ENCODE results near the gene ATP9A. TPM values are rescaled to one million over a fixed set of nuclear protein-coding genes. Genes with fewer than 3 reads are reported as not detected.
A peak's percentile ranks its signal among the peaks of the same experiment; 100 is the strongest.
"Not testable (repeated sequence)": the region's sequence is repeated elsewhere in the genome, so short reads cannot be mapped to it uniquely, and the experiment has no call there.

Gene ATP9A
- total and polyA plus RNA-seq, 2 donors (not counting 1 experiment from before 2014, with no cell fraction given), result 23.3 to 96.3 TPM

DNA sequence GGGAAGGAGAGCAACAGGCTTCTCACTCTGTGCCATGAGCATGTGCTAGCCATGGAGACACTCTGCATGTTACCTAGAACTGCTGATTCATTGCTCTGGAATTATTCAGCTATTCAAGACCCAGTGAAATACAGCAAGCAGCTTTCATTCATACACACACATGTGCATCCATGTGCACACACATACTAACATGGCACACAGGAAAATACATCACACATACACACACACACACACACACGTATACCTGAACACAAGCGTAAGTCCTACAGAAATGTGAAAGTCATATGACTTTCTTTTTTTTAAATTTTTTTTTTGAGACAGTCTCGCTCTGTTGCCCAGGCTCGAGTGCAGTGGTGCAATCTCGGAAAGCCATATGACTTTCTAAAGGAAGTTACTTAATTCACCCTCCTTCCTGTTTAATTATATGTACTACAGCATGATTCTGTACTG is 117.5 kb downstream of the ATP9A start:
- Histone ChIP-seq H3K4me3 (replicated peaks in 1 of 4; ENCODE audit: control extremely low read depth in 1 of 4, insufficient read depth in 1 of 4, low read depth in 3 of 4, low read length in 4 of 4) (no peak overlapping the region), H3K27me3 (ENCODE audit: control insufficient read depth, insufficient read depth, low read length) (no peaks in the 10 kb centered on the region), H4K20me1 (ENCODE audit: control insufficient read depth, extremely low read depth, insufficient read depth, low read length) (no peaks in the 10 kb centered on the region), H3K9ac (ENCODE audit: insufficient read depth, low read length) (no peak overlapping the region), H3K4me2 (ENCODE audit: extremely low read depth, insufficient read depth, low read length) (no peak overlapping the region), H3K9me3 (ENCODE audit: control insufficient read depth, insufficient read depth, low read depth, low read length) (no peaks in the 10 kb centered on the region), H2AFZ (ENCODE audit: low read length) (no peak overlapping the region), H3K36me3 (ENCODE audit: control insufficient read depth, insufficient read depth, low read length) (no peaks in the 10 kb centered on the region), H3K79me2 (ENCODE audit: control insufficient read depth, insufficient read depth, low read length) (no peaks in the 10 kb centered on the region), H3K4me1 (ENCODE audit: control insufficient read depth, extremely low read depth, insufficient read depth, low read length) (peaks cover 2% of the 10 kb centered on the region), H3K27ac (ENCODE audit: insufficient read depth, low read length) (no peak overlapping the region)
- DNase-seq (ENCODE audit: low read depth in 2 of 2), result peak; percentile 60 to 68
- TF ChIP-seq, protein P1, sequence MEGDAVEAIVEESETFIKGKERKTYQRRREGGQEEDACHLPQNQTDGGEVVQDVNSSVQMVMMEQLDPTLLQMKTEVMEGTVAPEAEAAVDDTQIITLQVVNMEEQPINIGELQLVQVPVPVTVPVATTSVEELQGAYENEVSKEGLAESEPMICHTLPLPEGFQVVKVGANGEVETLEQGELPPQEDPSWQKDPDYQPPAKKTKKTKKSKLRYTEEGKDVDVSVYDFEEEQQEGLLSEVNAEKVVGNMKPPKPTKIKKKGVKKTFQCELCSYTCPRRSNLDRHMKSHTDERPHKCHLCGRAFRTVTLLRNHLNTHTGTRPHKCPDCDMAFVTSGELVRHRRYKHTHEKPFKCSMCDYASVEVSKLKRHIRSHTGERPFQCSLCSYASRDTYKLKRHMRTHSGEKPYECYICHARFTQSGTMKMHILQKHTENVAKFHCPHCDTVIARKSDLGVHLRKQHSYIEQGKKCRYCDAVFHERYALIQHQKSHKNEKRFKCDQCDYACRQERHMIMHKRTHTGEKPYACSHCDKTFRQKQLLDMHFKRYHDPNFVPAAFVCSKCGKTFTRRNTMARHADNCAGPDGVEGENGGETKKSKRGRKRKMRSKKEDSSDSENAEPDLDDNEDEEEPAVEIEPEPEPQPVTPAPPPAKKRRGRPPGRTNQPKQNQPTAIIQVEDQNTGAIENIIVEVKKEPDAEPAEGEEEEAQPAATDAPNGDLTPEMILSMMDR (conservative IDR thresholded peaks at IDR 0.05 in 1 of 2, IDR thresholded peaks at IDR 0.05 in 1 of 2; ENCODE audit: low read depth in 1 of 2, low read length in 2 of 2), result no peak
- no peak for TF ChIP-seq EZH2 (IDR thresholded peaks at IDR 0.05; ENCODE audit: low read length, missing control alignments)

DNA sequence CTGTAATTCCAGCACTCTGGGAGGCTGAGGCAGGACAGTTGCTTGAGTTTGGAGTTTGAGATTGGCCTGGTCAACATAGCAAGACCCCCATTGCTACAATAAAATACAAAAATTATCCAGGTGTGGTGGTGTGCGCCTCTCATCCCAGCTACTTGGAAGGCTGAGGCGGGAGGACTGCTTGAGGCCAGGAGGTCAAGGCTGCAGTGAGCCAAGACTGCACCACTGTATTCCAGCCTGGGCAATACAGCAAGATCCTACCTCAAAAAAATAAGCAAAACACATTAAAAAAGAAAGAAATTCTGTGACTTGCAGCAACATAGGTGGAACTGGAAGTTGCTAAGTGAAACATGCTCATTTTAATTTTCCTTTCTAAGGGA is 119.6 kb downstream of the ATP9A start:
- no peak overlapping the region for H3K4me2 ChIP-seq (ENCODE audit: extremely low read depth, insufficient read depth, low read length)
- H3K4me3 ChIP-seq (replicated peaks in 1 of 4; ENCODE audit: control extremely low read depth in 1 of 4, insufficient read depth in 1 of 4, low read depth in 3 of 4, low read length in 4 of 4), result no peak overlapping the region
- H3K4me1 ChIP-seq (ENCODE audit: control insufficient read depth, extremely low read depth, insufficient read depth, low read length), result peaks cover 2% of the 10 kb centered on the region
- no peaks in the 10 kb centered on the region for H3K9me3 ChIP-seq (ENCODE audit: control insufficient read depth, insufficient read depth, low read depth, low read length)
- no peak for DNase-seq (ENCODE audit: low read depth in 2 of 2)
- no peak overlapping the region for H3K9ac ChIP-seq (ENCODE audit: insufficient read depth, low read length)
- H3K79me2 ChIP-seq (ENCODE audit: control insufficient read depth, insufficient read depth, low read length), result no peaks in the 10 kb centered on the region
- no peaks in the 10 kb centered on the region for H3K36me3 ChIP-seq (ENCODE audit: control insufficient read depth, insufficient read depth, low read length)
- H2AFZ ChIP-seq (ENCODE audit: low read length), result no peak overlapping the region
- H4K20me1 ChIP-seq (ENCODE audit: control insufficient read depth, extremely low read depth, insufficient read depth, low read length), result no peaks in the 10 kb centered on the region
- TF ChIP-seq, protein P1 (conservative IDR thresholded peaks at IDR 0.05 in 1 of 2, IDR thresholded peaks at IDR 0.05 in 1 of 2; ENCODE audit: low read depth in 1 of 2, low read length in 2 of 2), result no peak
- TF ChIP-seq EZH2 (IDR thresholded peaks at IDR 0.05; ENCODE audit: low read length, missing control alignments), result no peak
- H3K27me3 ChIP-seq (ENCODE audit: control insufficient read depth, insufficient read depth, low read length), result no peaks in the 10 kb centered on the region
- no peak overlapping the region for H3K27ac ChIP-seq (ENCODE audit: insufficient read depth, low read length)

DNA sequence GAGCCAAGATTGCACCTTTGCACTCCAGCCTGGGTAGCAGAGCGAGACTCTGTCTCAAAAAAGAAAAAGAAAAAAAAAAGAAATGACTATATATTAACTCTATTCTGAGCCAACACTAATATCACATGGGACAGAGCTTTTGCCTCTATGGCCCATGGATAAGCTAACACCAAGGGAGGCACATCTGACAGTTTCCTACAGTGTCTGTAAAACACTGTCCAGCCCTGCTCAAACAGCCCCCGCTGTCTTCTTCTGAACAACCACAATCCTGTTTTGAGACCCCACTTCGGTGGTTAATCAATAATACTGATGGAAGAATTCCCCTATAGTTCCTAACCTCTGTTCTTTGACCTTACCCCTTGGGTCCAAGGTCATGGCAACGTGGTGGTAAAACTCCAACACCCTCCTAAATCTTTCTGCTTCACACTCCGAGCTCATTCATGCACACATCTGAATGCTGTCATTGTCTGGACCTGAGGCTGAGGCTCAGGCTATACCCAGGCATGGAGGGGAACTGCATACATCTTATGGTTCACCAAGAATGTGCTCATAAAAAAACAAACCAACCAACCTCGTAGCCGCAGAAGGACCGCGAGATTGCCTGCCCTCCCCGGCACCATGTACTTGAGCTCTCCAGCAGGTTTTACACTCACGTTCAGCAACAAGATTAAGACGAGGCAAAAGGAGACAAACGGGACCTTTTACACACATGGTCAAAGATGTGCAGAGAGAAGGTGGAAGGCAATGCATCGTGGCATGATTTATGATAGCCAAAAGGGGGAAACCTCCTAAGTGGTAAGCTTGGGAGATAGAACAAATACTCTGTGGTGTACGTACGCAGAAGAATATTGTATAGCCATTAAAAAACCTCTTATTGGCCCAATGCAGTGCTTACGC is 120.3 kb downstream of the ATP9A start:
- Histone ChIP-seq H3K4me1 (ENCODE audit: control insufficient read depth, extremely low read depth, insufficient read depth, low read length) (peaks cover 2% of the 10 kb centered on the region), H3K4me2 (ENCODE audit: extremely low read depth, insufficient read depth, low read length) (no peak overlapping the region), H3K9ac (ENCODE audit: insufficient read depth, low read length) (no peak overlapping the region), H3K36me3 (ENCODE audit: control insufficient read depth, insufficient read depth, low read length) (no peaks in the 10 kb centered on the region), H4K20me1 (ENCODE audit: control insufficient read depth, extremely low read depth, insufficient read depth, low read length) (no peaks in the 10 kb centered on the region), H2AFZ (ENCODE audit: low read length) (no peak overlapping the region), H3K27ac (ENCODE audit: insufficient read depth, low read length) (no peak overlapping the region), H3K4me3 (replicated peaks in 1 of 4; ENCODE audit: control extremely low read depth in 1 of 4, insufficient read depth in 1 of 4, low read depth in 3 of 4, low read length in 4 of 4) (no peak overlapping the region), H3K27me3 (ENCODE audit: control insufficient read depth, insufficient read depth, low read length) (no peaks in the 10 kb centered on the region), H3K79me2 (ENCODE audit: control insufficient read depth, insufficient read depth, low read length) (no peaks in the 10 kb centered on the region), H3K9me3 (ENCODE audit: control insufficient read depth, insufficient read depth, low read depth, low read length) (no peaks in the 10 kb centered on the region)
- TF ChIP-seq EZH2 (IDR thresholded peaks at IDR 0.05; ENCODE audit: low read length, missing control alignments), result no peak
- TF ChIP-seq, protein P1 (conservative IDR thresholded peaks at IDR 0.05 in 1 of 2, IDR thresholded peaks at IDR 0.05 in 1 of 2; ENCODE audit: low read depth in 1 of 2, low read length in 2 of 2), result no peak
- no peak for DNase-seq (ENCODE audit: low read depth in 2 of 2)

DNA sequence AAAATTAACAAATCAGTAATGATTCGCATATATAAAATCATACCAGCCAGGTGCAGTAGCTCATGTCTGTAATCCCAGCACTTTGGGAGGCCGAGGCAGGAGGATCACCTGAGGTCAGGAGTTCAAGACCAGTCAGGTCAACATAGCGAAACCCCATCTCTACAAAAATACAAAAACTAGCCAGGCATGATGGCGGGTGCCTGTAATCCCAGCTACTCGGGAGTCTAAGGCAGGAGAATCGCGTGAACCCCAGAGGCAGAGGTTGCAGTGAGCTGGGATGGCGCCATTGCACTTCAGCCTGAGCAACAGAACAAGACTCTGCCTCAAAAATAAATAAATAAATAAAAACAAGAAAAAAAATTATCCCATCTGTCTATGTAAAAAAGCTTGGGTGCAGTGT is 124.4 kb downstream of the ATP9A start:
- H3K9ac ChIP-seq (ENCODE audit: insufficient read depth, low read length); H3K4me2 ChIP-seq (ENCODE audit: extremely low read depth, insufficient read depth, low read length); H3K27ac ChIP-seq (ENCODE audit: insufficient read depth, low read length); H3K4me3 ChIP-seq (replicated peaks in 1 of 4; ENCODE audit: control extremely low read depth in 1 of 4, insufficient read depth in 1 of 4, low read depth in 3 of 4, low read length in 4 of 4); H3K36me3 ChIP-seq (ENCODE audit: control insufficient read depth, insufficient read depth, low read length); H3K27me3 ChIP-seq (ENCODE audit: control insufficient read depth, insufficient read depth, low read length); H4K20me1 ChIP-seq (ENCODE audit: control insufficient read depth, extremely low read depth, insufficient read depth, low read length); H3K79me2 ChIP-seq (ENCODE audit: control insufficient read depth, insufficient read depth, low read length); DNase-seq (ENCODE audit: low read depth in 2 of 2); H3K4me1 ChIP-seq (ENCODE audit: control insufficient read depth, extremely low read depth, insufficient read depth, low read length); H3K9me3 ChIP-seq (ENCODE audit: control insufficient read depth, insufficient read depth, low read depth, low read length); H2AFZ ChIP-seq (ENCODE audit: low read length): not testable (repeated sequence)
